ENCODE measurements around the gene GUK1. TPM values are rescaled to one million over a fixed set of nuclear protein-coding genes. Genes with fewer than 3 reads are reported as not detected.

Gene GUK1
- total and polyA plus RNA-seq, 2 of the 8 experiments (the other 6 are each of a cell fraction or from before 2014, with no cell fraction given) = 68.5 to 183 TPM

- H3K18ac ChIP-seq (ENCODE audit: extremely low read depth, low read length) = no peak overlapping the region
- FAIRE-seq = no peak
- no peak overlapping the region for H2AFZ ChIP-seq (ENCODE audit: low read length)
- 96% methylated on average over 20 of the region's 28 CpGs; no CpG with 5 or more reads in 1 of the 2 experiments for WGBS, 2 experiments (ENCODE audit: extremely low coverage in 1 of 2, insufficient coverage in 1 of 2, insufficient read length in 1 of 2, insufficient replicate concordance in 2 of 2, low coverage in 1 of 2, low lambda C conversion rate in 2 of 2, missing lambda C conversion rate in 1 of 2)
- 0 out of 7 replicates have a peak, but pooled peaks cover 0 to 2% (median 0%) of the 10 kb centered on the region in 4 experiments for H3K4me1 ChIP-seq (replicated peaks in 1 of 4; ENCODE audit: control insufficient read depth in 3 of 4, insufficient read depth in 4 of 4, low read length in 3 of 4)
- H3K27ac ChIP-seq (ENCODE audit: low read depth, low read length) = no peak overlapping the region
- no peak overlapping the region for H2BK15ac ChIP-seq (ENCODE audit: low read length)
- H3K79me2 ChIP-seq (ENCODE audit: control insufficient read depth in 1 of 2, insufficient read depth in 2 of 2, low read length in 2 of 2) = peaks cover 7 to 37% of the 10 kb centered on the region in 2 experiments; a peak in 3 of 4 replicates
- H4K8ac ChIP-seq (ENCODE audit: extremely low read depth, insufficient read depth, low read length) = no peak overlapping the region
- ChIA-PET CTCF (ENCODE audit: partially characterized antibody) (interaction anchor here (0.6 to 3.8 kb wide), 9 partner anchors 8 to 1217 kb away, joined by 3 to 13 read pairs (median 4); no protein-coding TSS in a partner anchor), POLR2A (ENCODE audit: partially characterized antibody) (interaction anchor here (0.9 to 5.6 kb wide), 5 partner anchors 9 to 317 kb away, joined by 3 to 53 read pairs (median 4); partner anchors contain the start of gene ARF1)
- H4K5ac ChIP-seq (ENCODE audit: insufficient read length, low read depth, low read length) = no peak overlapping the region
- no peaks in the 10 kb centered on the region for H3K27me3 ChIP-seq (replicated peaks in 1 of 4; ENCODE audit: control insufficient read depth in 3 of 4, extremely low read depth in 1 of 4, insufficient read depth in 3 of 4, low read length in 3 of 4)
- no peak overlapping the region for H3K4me3 ChIP-seq (ENCODE audit: extremely low read depth in 1 of 4, insufficient read depth in 2 of 4, low read depth in 3 of 4, low read length in 4 of 4)
- H3K36me3 ChIP-seq (ENCODE audit: control insufficient read depth in 2 of 4, insufficient read depth in 4 of 4, low read length in 3 of 4) = peaks cover 13 to 38% (median 19%) of the 10 kb centered on the region in 4 experiments; a peak in 7 of 8 replicates
- H3K9ac ChIP-seq (replicated peaks in 1 of 4; ENCODE audit: extremely low read depth in 1 of 4, low read depth in 3 of 4, low read length in 3 of 4) = no peak overlapping the region; a peak in 1 of 7 replicates
- no peak overlapping the region for H2BK120ac ChIP-seq (replicated peaks; ENCODE audit: low read depth, low read length)
- TF ChIP-seq POLR2AphosphoS5 (IDR thresholded peaks at IDR 0.05; ENCODE audit: low read depth, low read length) (peak; percentile 58; the same call in 1 of the 2 replicates), SIX5 (IDR thresholded peaks at IDR 0.05; ENCODE audit: low read depth, low read length) (no peak)
- H4K91ac ChIP-seq (replicated peaks; ENCODE audit: insufficient read length, low read length) = no peak overlapping the region
- no peak overlapping the region for H3K56ac ChIP-seq (replicated peaks; ENCODE audit: insufficient read length, low read depth, low read length)
- no peak overlapping the region for H2BK20ac ChIP-seq (ENCODE audit: low read length)
- H3K4me2 ChIP-seq (ENCODE audit: insufficient read depth in 1 of 2, low read depth in 2 of 2, low read length in 2 of 2) = no peak overlapping the region
- H3K4ac ChIP-seq (replicated peaks; ENCODE audit: insufficient read length, low read depth, low read length) = no peak overlapping the region
- DNase-seq (ENCODE audit: low read depth in 1 of 2, low spot score in 2 of 2) = no peak
- no peak overlapping the region for H3K14ac ChIP-seq (ENCODE audit: insufficient read length)
- H3K9me3 ChIP-seq (ENCODE audit: insufficient read depth in 2 of 2, low read depth in 1 of 2, low read length in 1 of 2) = peaks cover 3 to 5% of the 10 kb centered on the region in 2 experiments; a peak in 3 of 4 replicates
- peaks cover 21 to 49% of the 10 kb centered on the region in 2 experiments for H4K20me1 ChIP-seq (replicated peaks in 1 of 2; ENCODE audit: control insufficient read depth in 1 of 2, insufficient read depth in 2 of 2, low read length in 2 of 2)
- H2BK5ac ChIP-seq (ENCODE audit: low read depth, low read length) = no peak overlapping the region
- no peak overlapping the region for H2BK12ac ChIP-seq (ENCODE audit: low read depth, low read length)
- H2AK5ac ChIP-seq (ENCODE audit: low read depth, low read length) = no peak overlapping the region
- no peak overlapping the region for H3K23ac ChIP-seq (ENCODE audit: insufficient read length)
- peaks cover 6% of the 10 kb centered on the region; the same call in 1 of the 2 replicates for H3K23me2 ChIP-seq (ENCODE audit: low read depth, low read length)
- H3K79me1 ChIP-seq (ENCODE audit: low read depth, low read length) = peaks cover 28% of the 10 kb centered on the region
Measured at GRCh38 chr1:228098323-228098931, 41.7 kb upstream of the GUK1 start.
